Esophagus squamous epithelium (tissue), 4 donors: ENCODE results near the gene GLI2.

Experiments
- CTCF ChIP-seq, 6 experiments: fragments of 450-650 bp in 4 of 6; fragments of 200-600 bp in 2 of 6; sonication (generic) in 2 of 6; IDR thresholded peaks; one replicate each; pipeline ENCODE4 v1.5.1; 2016 to 2019; ENCODE audit warnings: antibody characterized with exemption in 6 of 6, mild to moderate bottlenecking in 4 of 6, moderate library complexity in 4 of 6
- POLR2A ChIP-seq, 4 donors: fragments of 450-650 bp; IDR thresholded peaks; one replicate each; pipeline ENCODE4 v1.6.1; 2017; ENCODE audit warnings: antibody characterized with exemption in 4 of 4, mild to moderate bottlenecking in 4 of 4, moderate library complexity in 3 of 4

GRCh38 chr2:120732506-120733237 lies 3.0 kb upstream of the GLI2 start:
- no peak for TF ChIP-seq POLR2A (IDR thresholded peaks at IDR 0.05)
- TF ChIP-seq CTCF (IDR thresholded peaks at IDR 0.05): no peak
